ENCODE data around the gene ABHD6. TPM values are rescaled to one million over a fixed set of nuclear protein-coding genes. Genes with fewer than 3 reads are reported as not detected.
"Not testable (repeated sequence)": the region's sequence is repeated elsewhere in the genome, so short reads cannot be mapped to it uniquely, and the experiment has no call there.

The ABHD6 gene
- total RNA-seq (2014; rRNA removed; shearing (Covaris generic)) = 15.0 and 17.2 TPM in 2 replicates

DNA sequence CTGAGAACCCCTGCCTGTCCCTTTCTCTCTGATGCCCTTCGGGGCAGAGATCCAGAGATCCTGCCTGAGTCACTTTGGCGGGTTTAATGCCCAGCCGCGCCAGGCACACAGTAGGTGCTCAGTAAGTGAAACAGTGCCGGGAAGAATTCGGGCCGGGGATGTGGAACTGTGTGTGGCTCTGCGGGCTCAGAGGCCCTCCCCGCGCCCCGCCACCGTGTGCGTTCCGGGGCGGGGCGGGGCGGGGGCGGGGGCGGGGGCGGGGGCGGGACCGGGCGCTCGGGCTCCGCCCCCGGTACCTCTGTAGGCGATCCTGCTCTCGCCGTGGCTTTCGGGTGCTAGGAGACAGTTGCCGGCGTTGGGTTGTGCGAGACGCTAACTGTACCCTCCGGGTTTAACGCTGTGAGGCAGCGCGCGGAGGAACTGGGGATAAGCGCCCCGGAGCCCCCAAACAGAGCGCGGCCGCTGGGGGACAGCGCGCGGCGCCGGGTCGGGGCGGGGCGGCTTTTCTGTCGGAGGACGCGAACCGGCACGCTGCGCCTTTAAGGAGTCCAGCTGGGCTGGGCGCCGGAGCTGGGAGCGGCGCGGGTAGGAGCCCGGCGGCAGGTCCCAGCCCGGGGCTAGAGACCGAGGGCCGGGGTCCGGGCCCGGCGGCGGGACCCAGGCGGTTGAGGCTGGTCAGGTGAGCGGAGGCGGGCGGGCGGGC, at the start of gene ABHD6:
Gene ABHD6, plus strand, starts transcription at position 555 of the 703 bp plus-strand sequence. CDS start 18,795 bp downstream, outside the sequence.
- in situ Hi-C loops (cut with HindIII; ENCODE audit: low sequenced_read_pairs) = no loop called here
- peak; percentile 81 for DNase-seq (ENCODE audit: low spot score)

DNA sequence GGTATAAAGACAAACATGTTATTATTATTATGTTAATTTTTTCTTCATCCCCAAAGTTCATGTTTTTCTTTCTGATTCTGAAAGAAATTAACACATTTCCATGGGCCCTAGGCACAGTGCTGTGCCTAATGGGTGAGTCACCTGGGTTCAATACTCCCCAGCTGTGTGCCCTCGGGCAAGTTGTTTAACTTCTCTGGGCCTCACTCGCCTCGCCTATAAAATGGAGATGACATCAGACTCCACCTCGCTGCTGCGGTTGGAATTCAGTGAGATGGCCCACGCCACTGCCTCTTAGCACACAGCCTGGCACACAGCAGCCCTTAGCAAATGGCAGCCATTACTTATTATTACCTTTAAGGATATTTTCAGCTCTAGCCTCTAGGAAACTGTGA, 49.4 kb upstream of the ABHD6 start:
- in situ Hi-C loops (cut with HindIII; ENCODE audit: low sequenced_read_pairs) = no loop called here
- DNase-seq (ENCODE audit: low spot score) = no peak

DNA sequence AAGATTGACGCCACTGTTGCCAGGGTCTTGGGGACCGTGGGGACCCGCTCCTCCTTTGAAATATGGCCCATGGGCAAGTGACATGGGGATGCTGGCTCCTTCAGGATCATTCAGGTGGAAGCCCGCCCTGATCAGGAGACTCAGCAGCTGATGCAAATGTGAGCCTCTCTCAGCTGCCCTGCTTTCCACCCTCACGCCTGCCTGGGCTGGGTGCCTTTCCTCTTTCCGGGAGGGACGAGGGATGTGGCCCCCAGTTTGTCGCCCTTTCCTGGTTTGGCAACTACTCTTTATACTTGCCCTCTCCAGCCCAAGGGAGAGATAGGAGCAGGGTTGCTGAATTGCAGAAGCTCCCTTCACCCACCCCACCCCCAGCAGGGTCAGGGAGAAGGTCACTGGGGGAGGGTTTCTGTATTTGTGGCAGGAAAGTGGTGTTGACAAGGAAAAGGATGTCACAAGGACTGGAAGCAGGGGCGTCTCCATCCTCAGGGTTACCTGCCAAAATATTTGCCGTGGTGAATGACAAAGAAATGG, 48.6 kb upstream of the ABHD6 start:
- DNase-seq (ENCODE audit: low spot score) = no peak
- in situ Hi-C loops (cut with HindIII; ENCODE audit: low sequenced_read_pairs) = no loop called here

GRCh38 chr3:58189691-58190090, 47.9 kb upstream of the ABHD6 start:
- in situ Hi-C loops (cut with HindIII; ENCODE audit: low sequenced_read_pairs) = loop anchor here (10.0 kb wide), 2 partner anchors 115 to 335 kb away; partner anchors contain the start of genes HTD2 and RPP14
- no peak for DNase-seq (ENCODE audit: low spot score)

DNA sequence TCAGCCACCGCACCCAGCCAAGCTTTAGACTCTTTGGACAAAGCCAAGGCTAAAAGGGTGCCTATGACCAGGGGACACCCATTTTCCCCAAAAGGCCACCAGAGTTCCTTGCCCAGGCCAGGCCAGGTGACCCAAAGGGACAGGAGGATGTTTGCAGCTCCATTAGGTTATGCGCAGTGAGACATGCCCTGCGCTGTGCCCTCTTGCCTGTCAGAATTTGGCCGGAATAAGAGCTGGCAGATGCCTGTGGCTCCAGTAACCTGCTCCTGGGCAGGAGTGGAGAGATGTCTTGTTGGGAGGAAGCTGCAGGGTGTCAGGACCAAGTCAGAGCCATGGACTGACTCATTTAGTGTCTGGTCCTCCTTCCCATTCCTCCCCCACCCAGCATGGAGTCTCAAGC, 47.3 kb upstream of the ABHD6 start:
- in situ Hi-C loops (cut with HindIII; ENCODE audit: low sequenced_read_pairs) = loop anchor here (10.0 kb wide), 2 partner anchors 115 to 335 kb away; partner anchors contain the start of genes HTD2 and RPP14
- DNase-seq (ENCODE audit: low spot score) = no peak

GRCh38 chr3:58190882-58191281, 46.7 kb upstream of the ABHD6 start:
- DNase-seq (ENCODE audit: low spot score) = no peak
- in situ Hi-C loops (cut with HindIII; ENCODE audit: low sequenced_read_pairs) = loop anchor here (10.0 kb wide), 2 partner anchors 114 to 334 kb away; partner anchors contain the start of genes HTD2 and RPP14

DNA sequence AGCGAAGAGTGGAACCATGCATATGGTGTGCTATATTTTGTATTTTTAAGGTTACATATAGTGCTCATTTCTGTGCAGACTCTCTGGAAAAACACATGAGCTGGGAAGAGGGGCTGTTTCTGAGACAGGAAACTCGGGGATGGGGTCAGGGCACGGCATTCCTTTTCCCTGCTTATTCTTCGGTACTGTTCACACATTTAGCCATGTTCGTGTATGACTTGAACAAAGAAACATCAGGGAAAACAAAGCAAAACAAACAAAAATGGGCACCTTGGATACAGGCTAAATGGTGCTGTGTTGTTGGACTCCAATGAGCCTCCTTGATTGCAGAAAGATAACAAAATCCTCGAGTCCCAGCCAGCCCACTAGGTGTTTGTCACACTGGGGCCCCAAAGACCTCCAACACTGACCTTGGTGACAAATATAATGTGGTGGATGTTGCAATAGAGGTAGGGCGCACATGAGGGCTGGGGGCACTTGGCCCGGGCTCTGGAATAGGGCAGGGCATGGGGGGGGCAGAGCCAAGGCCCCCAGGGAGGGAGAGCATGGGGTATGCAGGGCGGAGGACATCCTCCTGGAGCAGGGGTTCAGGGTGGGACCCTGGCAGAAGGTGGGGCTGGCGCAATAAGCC, 46.1 kb upstream of the ABHD6 start:
- in situ Hi-C loops (cut with HindIII; ENCODE audit: low sequenced_read_pairs) = loop anchor here (10.0 kb wide), 2 partner anchors 113 to 333 kb away; partner anchors contain the start of genes HTD2 and RPP14
- DNase-seq (ENCODE audit: low spot score) = no peak

GRCh38 chr3:58192069-58192468, 45.5 kb upstream of the ABHD6 start:
- no peak for DNase-seq (ENCODE audit: low spot score)

GRCh38 chr3:58193682-58194407, 43.7 kb upstream of the ABHD6 start:
- in situ Hi-C loops (cut with HindIII; ENCODE audit: low sequenced_read_pairs) = loop anchor here (10.0 kb wide), 2 partner anchors 111 to 331 kb away; partner anchors contain the start of genes HTD2 and RPP14

More at GRCh38 chr3:58192069-58192468, 45.5 kb upstream of the ABHD6 start:
- in situ Hi-C loops (cut with HindIII; ENCODE audit: low sequenced_read_pairs) = loop anchor here (10.0 kb wide), 2 partner anchors 113 to 333 kb away; partner anchors contain the start of genes HTD2 and RPP14

GRCh38 chr3:58197588-58197987, 40.0 kb upstream of the ABHD6 start:
- no peak for DNase-seq (ENCODE audit: low spot score)
- in situ Hi-C loops (cut with HindIII; ENCODE audit: low sequenced_read_pairs) = loop anchor here (10.0 kb wide), 2 partner anchors 107 to 327 kb away; partner anchors contain the start of genes HTD2 and RPP14

More at GRCh38 chr3:58193682-58194407, 43.7 kb upstream of the ABHD6 start:
- no peak for DNase-seq (ENCODE audit: low spot score)

DNA sequence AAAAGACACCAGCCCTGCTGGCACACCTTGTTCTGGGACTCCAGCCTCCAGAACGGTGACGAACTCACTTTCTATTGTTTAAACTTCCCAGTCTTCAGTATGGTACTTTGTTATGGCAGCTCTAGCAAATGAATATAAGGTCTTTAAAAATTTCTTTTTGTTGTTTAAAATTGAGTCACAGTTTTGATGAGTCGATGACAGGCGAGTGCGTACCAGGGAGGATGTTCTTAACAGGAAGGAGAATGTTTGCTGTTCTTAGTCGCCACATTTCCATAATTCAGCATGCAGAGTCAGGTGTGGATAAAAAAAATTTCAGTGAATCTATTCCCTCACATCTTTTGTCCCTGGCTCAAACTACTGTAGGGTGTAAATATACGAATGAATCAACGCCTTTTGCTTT, 39.2 kb upstream of the ABHD6 start:
- in situ Hi-C loops (cut with HindIII; ENCODE audit: low sequenced_read_pairs) = loop anchor here (10.0 kb wide), 2 partner anchors 106 to 326 kb away; partner anchors contain the start of genes HTD2 and RPP14

GRCh38 chr3:58198804-58199203, 38.8 kb upstream of the ABHD6 start:
- in situ Hi-C loops (cut with HindIII; ENCODE audit: low sequenced_read_pairs) = loop anchor here (10.0 kb wide), 2 partner anchors 106 to 326 kb away; partner anchors contain the start of genes HTD2 and RPP14
- DNase-seq (ENCODE audit: low spot score) = no peak

More for the DNA sequence above, 39.2 kb upstream of the ABHD6 start:
- no peak for DNase-seq (ENCODE audit: low spot score)

- in situ Hi-C loops (cut with HindIII; ENCODE audit: low sequenced_read_pairs) = no loop called here
These were observed 37.4 kb upstream of the ABHD6 start for GRCh38 chr3:58200121-58200709.

DNA sequence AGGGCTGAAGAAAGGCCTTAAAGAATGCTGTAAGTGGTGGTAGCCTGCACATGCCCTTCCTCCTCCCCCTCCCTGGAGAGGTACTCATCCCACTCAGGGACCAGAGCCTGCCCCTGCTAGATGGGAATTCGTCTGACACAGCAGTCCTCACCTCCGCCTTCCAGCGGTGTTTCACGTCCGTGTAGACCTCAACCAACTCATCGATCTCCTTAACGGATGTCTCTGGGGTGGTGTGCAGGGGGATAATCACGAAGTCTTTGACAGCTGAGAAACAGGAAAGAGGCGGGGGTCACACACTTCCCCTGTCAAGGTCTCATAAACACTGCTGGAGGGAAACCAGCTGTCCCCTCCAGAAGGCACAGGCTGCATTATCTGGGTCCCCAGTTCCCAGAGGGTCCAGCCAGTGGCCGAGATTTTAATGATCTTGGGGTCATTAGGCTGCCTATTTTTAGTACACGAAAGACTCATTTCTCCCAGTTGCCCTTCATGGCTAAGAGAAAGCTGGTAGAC, 36.7 kb upstream of the ABHD6 start:
- in situ Hi-C loops (cut with HindIII; ENCODE audit: low sequenced_read_pairs) = no loop called here
- DNase-seq (ENCODE audit: low spot score) = no peak

More at GRCh38 chr3:58200121-58200709, 37.4 kb upstream of the ABHD6 start:
- DNase-seq (ENCODE audit: low spot score) = no peak

DNA sequence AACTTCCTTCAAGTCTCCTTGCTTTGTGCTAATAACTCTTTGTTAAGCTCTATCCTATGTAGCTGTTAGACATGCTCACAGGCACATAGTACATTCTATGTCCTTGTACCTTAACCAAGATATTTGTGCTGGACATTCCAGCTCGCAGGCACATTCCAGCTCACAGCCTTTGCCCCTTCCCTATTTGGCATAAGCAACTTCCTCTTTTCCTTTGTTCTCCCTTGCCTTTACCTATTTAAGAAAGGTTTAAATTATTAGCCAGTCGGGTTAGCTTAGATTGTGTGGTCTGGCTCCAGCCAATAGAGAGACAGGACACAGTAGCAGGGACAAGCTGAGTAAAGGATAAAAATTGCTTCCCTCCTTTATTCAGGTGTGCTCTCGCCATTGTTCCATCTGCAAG, 36.1 kb upstream of the ABHD6 start:
- DNase-seq (ENCODE audit: low spot score); in situ Hi-C loops (cut with HindIII; ENCODE audit: low sequenced_read_pairs): not testable (repeated sequence)

- DNase-seq (ENCODE audit: low spot score) = peak; percentile 67
- in situ Hi-C loops (cut with HindIII; ENCODE audit: low sequenced_read_pairs) = no loop called here
These were observed 34.7 kb upstream of the ABHD6 start for GRCh38 chr3:58202917-58203360.

- no peak for DNase-seq (ENCODE audit: low spot score)
- in situ Hi-C loops (cut with HindIII; ENCODE audit: low sequenced_read_pairs) = no loop called here
These were observed 34.1 kb upstream of the ABHD6 start for GRCh38 chr3:58203541-58203940.

- no peak for DNase-seq (ENCODE audit: low spot score)
- in situ Hi-C loops (cut with HindIII; ENCODE audit: low sequenced_read_pairs) = no loop called here
These were observed 32.9 kb upstream of the ABHD6 start for GRCh38 chr3:58204720-58205119.

Data from G401 (cell line).